NCI-H1092 treated with DMSO at 0.1 percent for 48 hours (cell line): ENCODE results near the gene IFT52.

Source experiments
- DNase-seq: peaks from one replicate; lab custom pipeline; 2025; lab: John Stamatoyannopoulos, UW

IFT52 gene

DNA sequence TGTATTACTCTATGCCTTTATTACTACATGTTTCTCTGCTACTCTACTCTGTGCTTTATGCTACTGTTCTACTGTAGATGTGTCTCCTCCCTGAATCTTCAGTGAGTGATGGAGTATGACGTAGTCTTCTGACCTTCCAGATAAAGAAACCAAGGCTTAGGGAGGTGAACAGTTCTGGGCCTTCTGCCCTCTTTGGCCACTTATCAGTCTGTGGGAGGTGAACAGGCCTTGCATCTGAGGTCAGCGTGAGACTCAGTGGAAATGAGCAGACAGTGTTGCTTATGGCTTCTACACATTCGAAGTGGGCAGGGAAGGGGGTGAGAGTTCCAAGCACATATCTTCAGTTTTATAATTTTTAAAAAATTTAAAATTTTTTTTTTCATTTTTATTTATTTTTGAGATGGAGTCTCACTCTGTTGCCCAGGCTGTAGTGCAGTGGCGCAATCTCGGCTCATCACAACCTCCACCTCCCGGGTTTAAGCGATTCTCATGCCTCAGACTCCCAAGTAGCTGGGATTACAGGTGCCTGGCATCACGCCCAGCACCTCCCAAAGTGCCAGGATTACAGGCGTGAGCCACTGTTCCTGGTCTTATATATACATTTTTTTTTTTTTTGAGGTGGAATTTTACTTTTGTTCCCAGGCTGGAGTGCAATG, 100.3 kb downstream of the IFT52 start:
- DNase-seq: no peak

DNA sequence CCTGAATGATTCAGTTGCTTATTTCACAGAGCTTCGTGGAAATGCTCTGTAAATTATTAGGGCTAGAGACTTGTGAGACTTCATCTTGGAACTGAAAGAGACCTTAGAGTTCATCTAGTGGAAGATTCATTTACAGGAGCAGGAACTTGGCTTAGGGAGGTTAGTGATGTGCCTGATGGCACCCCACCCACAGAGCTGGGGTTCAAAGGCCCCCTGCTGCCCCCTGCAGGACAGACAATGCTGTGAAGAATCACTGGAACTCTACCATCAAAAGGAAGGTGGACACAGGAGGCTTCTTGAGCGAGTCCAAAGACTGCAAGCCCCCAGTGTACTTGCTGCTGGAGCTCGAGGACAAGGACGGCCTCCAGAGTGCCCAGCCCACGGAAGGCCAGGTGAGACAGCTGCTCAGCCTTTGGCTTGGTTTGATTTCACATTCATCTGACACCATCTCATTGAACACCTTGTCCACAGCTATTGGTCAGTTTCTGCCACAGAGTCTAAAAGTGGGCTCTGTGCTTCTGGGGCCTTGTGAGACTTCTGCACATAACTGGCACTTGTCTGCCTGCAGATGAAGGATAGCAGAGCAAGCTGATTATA, 101.3 kb downstream of the IFT52 start:
- DNase-seq: peak; percentile 18

DNA sequence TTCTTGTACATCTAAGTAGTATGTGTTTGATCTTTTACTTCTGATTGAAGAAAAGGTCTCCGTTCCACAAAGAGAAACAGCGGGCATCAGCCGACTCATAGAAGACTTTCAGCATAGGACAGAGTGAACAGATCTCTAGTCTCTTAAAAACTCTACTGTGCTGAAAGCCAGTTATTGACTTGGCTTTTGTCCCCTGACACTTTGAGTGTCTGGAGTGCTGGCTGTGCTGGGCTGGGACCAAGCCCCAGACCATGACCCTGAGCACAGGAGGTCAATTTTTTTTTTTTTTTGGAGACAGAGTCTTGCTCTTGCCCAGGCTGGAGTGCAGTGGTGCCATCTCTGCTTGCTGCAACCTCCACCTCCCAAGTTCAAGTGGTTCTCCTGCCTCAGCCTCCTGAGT, 104.0 kb downstream of the IFT52 start:
- DNase-seq: no peak

DNA sequence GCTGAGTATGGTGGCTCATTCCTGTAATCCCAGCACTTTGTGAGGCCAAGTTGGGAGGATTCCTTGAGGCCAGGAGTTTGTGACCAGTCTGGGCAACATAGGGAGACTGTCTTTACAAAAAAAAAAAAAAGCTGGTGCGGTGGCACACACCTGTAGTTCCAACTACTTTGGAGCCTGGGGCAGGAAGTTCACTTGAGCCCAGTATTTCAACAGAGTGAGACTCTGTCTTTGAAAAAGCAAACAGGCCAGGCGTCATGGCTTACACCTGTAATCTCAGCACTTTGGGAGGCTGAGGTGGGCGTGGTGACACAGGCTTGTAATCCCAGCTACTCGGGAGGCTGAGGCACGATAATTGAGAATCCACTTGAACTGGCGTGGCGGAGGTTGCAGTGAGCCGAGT, 104.8 kb downstream of the IFT52 start:
- DNase-seq: no peak
